ENCODE results near the gene MAPK6. TPM values are rescaled to one million over a fixed set of nuclear protein-coding genes. Genes with fewer than 3 reads are reported as not detected.

MAPK6 gene
- polyA plus RNA-seq, 1 experiment = 74.3 TPM

- POLR2A ChIA-PET = interaction anchor here (1.1 kb wide), 1 partner anchor 48 kb away, joined by 4 read pairs; the partner anchor contains the start of gene LEO1
- no peaks in the 10 kb centered on the region; the same call in 1 of the 2 replicates for H3K9me3 ChIP-seq (ENCODE audit: control insufficient read depth, insufficient read depth, low read length)
- no peak for TF ChIP-seq CTCF (IDR thresholded peaks at IDR 0.05; ENCODE audit: low read depth, low read length)
- peak overlapping the region; percentile 99 for H3K27ac ChIP-seq (ENCODE audit: low read depth, low read length)
- H3K27me3 ChIP-seq (ENCODE audit: control insufficient read depth, insufficient read depth, low read length) = no peaks in the 10 kb centered on the region
- CTCF ChIA-PET = interaction anchor here (1.2 kb wide), 1 partner anchor 59 kb away, joined by 5 read pairs; no protein-coding TSS in a partner anchor
- DNase-seq (ENCODE audit: low read depth, low spot score) = peak; percentile 77
- H3K4me3 ChIP-seq (ENCODE audit: low read depth, low read length) = peak overlapping the region; percentile 91
Observed at GRCh38 chr15:52019394-52020220, 588 bp downstream of the MAPK6 start.

- Histone ChIP-seq H3K9me3 (ENCODE audit: control insufficient read depth, insufficient read depth, low read length) (no peaks in the 10 kb centered on the region; the same call in 1 of the 2 replicates), H3K4me3 (ENCODE audit: low read depth, low read length) (peak overlapping the region; percentile 91), H3K27ac (ENCODE audit: low read depth, low read length) (peak overlapping the region; percentile 99), H3K27me3 (ENCODE audit: control insufficient read depth, insufficient read depth, low read length) (no peaks in the 10 kb centered on the region)
- POLR2A ChIA-PET = interaction anchor here (0.7 to 1.1 kb wide), 3 partner anchors 35 to 50 kb away, joined by 4 to 5 read pairs (median 4); partner anchors contain the start of gene LEO1
- TF ChIP-seq CTCF (IDR thresholded peaks at IDR 0.05; ENCODE audit: low read depth, low read length) = no peak
- CTCF ChIA-PET = interaction anchor here (1.2 kb wide), 1 partner anchor 58 kb away, joined by 5 read pairs; no protein-coding TSS in a partner anchor
- no peak for DNase-seq (ENCODE audit: low read depth, low spot score)
Observed at GRCh38 chr15:52020221-52021085, 1.4 kb downstream of the MAPK6 start.

GRCh38 chr15:52021128-52021671, 2.2 kb downstream of the MAPK6 start:
- no peak for TF ChIP-seq CTCF (IDR thresholded peaks at IDR 0.05; ENCODE audit: low read depth, low read length)

DNA sequence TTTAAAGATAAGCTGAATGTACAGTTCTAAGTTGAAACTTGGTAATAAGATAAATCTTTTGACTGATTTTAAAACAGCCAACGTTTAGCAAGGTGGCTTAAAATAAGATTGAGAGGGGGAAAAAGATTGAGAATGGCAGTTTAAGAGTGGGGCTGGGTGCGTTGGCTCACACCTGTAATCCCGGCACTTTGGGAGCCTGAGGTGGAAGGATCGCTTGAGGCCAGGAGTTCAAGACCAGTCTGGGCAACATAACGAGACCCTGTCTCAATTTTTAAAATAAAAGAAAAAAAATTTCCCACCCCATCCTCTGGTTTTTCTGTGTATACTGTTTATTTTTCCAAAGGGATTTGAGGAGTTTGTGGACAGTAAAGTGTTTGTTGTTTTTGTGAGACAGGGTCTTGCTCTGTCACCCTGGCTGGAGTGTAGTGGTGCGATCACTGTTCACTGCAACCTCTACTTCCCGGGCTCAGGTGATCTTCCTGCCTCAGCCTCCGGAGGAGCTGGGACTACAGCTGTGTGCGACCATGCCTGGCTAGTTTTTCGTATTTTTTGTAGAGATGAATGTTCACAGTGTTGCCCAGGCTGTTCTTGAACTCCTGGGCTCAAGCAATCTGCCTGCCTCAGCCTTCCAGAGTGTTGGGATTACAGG, 3.0 kb downstream of the MAPK6 start:
- DNase-seq (ENCODE audit: low read depth, low spot score) = no peak
- peak overlapping the region; percentile 91 for H3K4me3 ChIP-seq (ENCODE audit: low read depth, low read length)
- CTCF ChIA-PET = no interaction called here
- no peak for TF ChIP-seq CTCF (IDR thresholded peaks at IDR 0.05; ENCODE audit: low read depth, low read length)
- H3K27me3 ChIP-seq (ENCODE audit: control insufficient read depth, insufficient read depth, low read length) = no peaks in the 10 kb centered on the region
- H3K9me3 ChIP-seq (ENCODE audit: control insufficient read depth, insufficient read depth, low read length) = no peaks in the 10 kb centered on the region; the same call in 1 of the 2 replicates
- H3K27ac ChIP-seq (ENCODE audit: low read depth, low read length) = no peak overlapping the region
- POLR2A ChIA-PET = interaction anchor here (0.6 to 1.1 kb wide), 2 partner anchors 28 to 76 kb away, joined by 3 read pairs; no protein-coding TSS in a partner anchor

More at GRCh38 chr15:52021128-52021671, 2.2 kb downstream of the MAPK6 start:
- CTCF ChIA-PET = no interaction called here
- H3K27ac ChIP-seq (ENCODE audit: low read depth, low read length) = no peak overlapping the region
- DNase-seq (ENCODE audit: low read depth, low spot score) = peak; percentile 91
- H3K9me3 ChIP-seq (ENCODE audit: control insufficient read depth, insufficient read depth, low read length) = no peaks in the 10 kb centered on the region; the same call in 1 of the 2 replicates
- POLR2A ChIA-PET = interaction anchor here (0.7 to 1.1 kb wide), 3 partner anchors 29 to 50 kb away, joined by 3 to 5 read pairs (median 4); no protein-coding TSS in a partner anchor
- H3K27me3 ChIP-seq (ENCODE audit: control insufficient read depth, insufficient read depth, low read length) = no peaks in the 10 kb centered on the region
- peak overlapping the region; percentile 91 for H3K4me3 ChIP-seq (ENCODE audit: low read depth, low read length)

All from AG04450 (cell line).